Measurements from ENCODE around the gene SOX6. TPM values are rescaled to one million over a fixed set of nuclear protein-coding genes. Genes with fewer than 3 reads are reported as not detected.

The SOX6 gene
- total RNA-seq, 4 donors from 2014 or later = 0.29 to 20.5 (median 8.2) TPM

DNA sequence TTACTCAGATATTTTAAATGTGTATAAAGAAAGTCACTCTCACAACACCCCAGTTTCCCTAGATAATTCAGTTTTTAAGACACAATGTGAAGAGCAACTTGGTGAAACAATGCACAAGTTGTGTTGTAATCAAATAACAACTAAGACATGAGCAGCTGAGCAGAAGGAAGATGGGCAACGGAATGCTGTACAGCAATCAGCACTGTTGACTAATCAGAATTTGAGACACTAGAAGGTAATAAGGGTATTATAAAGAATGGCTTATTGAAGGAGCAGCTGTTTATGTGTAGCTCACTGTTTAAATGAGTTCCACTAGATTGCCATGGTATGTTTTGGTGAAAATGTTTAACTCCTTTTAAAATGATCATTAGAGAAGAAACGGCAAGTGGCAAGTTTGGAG is 60.1 kb downstream of the SOX6 start:
- TF ChIP-seq POLR2A (IDR thresholded peaks at IDR 0.05) = no peak
- TF ChIP-seq, protein P1, sequence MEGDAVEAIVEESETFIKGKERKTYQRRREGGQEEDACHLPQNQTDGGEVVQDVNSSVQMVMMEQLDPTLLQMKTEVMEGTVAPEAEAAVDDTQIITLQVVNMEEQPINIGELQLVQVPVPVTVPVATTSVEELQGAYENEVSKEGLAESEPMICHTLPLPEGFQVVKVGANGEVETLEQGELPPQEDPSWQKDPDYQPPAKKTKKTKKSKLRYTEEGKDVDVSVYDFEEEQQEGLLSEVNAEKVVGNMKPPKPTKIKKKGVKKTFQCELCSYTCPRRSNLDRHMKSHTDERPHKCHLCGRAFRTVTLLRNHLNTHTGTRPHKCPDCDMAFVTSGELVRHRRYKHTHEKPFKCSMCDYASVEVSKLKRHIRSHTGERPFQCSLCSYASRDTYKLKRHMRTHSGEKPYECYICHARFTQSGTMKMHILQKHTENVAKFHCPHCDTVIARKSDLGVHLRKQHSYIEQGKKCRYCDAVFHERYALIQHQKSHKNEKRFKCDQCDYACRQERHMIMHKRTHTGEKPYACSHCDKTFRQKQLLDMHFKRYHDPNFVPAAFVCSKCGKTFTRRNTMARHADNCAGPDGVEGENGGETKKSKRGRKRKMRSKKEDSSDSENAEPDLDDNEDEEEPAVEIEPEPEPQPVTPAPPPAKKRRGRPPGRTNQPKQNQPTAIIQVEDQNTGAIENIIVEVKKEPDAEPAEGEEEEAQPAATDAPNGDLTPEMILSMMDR (IDR thresholded peaks at IDR 0.05) = no peak
- Histone ChIP-seq H3K27ac (no peak overlapping the region), H3K4me1 (no peaks in the 10 kb centered on the region), H3K4me3 (no peak overlapping the region), H3K9me3 (no peaks in the 10 kb centered on the region), H3K36me3 (peaks cover 0 to 4% of the 10 kb centered on the region in 2 donors), H3K27me3 (no peaks in the 10 kb centered on the region)
- intact Hi-C loops (cut with DNase I; ENCODE audit: low total_unique reads) = no loop called here
- no peak for DNase-seq

DNA sequence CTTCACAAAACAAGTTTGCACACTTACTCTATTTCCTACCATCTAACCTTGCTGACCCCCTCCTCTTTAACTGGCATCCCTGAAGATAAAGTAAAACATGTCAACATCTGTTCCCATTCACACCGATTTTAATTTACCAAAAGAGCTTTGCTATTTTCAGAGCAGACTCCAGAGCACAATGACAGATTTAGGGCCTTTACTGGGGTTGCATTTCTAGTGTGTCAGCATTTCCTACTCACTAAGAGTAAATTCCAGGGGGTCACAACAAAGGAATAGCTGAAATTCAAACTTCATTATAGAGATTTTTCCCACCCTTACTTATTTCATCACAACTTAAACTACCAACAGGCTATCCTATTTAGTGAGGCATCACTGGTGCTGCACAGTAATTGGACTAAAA is 60.8 kb downstream of the SOX6 start:
- Histone ChIP-seq H3K36me3 (peaks cover 0 to 4% of the 10 kb centered on the region in 2 donors), H3K9me3 (no peaks in the 10 kb centered on the region), H3K27me3 (no peaks in the 10 kb centered on the region), H3K27ac (no peak overlapping the region), H3K4me1 (no peaks in the 10 kb centered on the region), H3K4me3 (no peak overlapping the region)
- intact Hi-C loops (cut with DNase I; ENCODE audit: low total_unique reads) = no loop called here
- no peak for DNase-seq
- no peak for TF ChIP-seq POLR2A (IDR thresholded peaks at IDR 0.05)
- TF ChIP-seq, protein P1 (IDR thresholded peaks at IDR 0.05) = no peak

DNA sequence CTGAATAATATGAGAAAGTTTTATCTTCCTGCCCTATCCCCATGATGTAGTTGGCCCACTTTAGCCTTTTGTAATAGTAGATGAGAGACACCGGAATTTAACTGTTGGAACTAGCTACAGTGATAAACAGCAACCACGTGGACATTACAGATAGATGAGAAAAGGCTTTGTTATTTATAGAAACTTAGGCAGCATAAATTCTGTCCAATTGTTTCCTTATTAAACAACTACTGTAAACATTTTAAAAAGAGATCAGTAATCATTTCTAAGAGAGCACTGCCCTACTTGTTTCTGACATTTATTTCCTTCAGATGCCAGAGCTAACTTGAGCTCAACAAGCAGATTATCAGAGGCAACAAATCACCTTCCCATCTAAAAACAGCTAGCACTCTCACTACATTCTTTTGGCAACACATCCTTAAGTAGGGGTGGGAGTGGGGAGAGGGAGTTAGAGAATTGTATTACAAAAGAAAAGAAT is 63.1 kb downstream of the SOX6 start:
- DNase-seq = no peak
- H3K4me1 ChIP-seq = no peaks in the 10 kb centered on the region
- no peak overlapping the region for H3K4me3 ChIP-seq
- peak overlapping the region in 1 of 2 donors; percentile 23 for H3K27ac ChIP-seq
- no peak for TF ChIP-seq POLR2A (IDR thresholded peaks at IDR 0.05)
- TF ChIP-seq, protein P1 (IDR thresholded peaks at IDR 0.05) = no peak
- intact Hi-C loops (cut with DNase I; ENCODE audit: low total_unique reads) = no loop called here
- H3K27me3 ChIP-seq = no peaks in the 10 kb centered on the region
- H3K36me3 ChIP-seq = no peaks in the 10 kb centered on the region
- H3K9me3 ChIP-seq = no peaks in the 10 kb centered on the region

DNA sequence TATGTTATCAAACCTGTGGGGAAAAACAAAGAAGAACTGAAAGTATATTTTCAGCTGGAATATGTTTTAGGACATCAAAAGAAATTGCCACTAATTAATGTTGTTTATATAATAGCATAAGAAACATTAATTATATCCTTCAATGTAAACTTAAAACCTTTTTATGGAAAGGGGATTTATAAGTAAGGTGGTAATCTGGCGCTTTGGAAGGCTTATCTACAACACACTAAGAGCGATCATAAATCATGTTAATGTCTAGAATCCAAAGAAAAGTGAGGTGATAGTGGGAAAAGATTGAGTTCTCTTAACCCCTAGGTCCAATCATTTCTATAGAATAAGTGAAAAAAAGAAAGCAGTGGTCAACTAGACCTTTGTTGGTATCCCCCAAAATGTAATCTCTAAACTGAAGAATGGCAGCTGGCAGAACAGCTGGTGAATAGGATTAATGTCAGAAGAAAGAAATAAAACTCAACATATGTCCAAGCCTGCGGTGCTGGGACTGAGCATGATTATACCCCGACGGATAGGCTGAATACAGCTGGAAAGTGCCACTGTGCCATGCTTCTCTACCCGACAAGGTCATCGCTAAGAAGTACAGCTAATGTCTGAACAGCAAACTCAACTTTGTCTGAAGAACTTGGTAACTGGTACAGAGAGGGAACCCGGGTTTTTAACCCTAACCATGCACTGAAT is 64.0 kb downstream of the SOX6 start:
- intact Hi-C loops (cut with DNase I; ENCODE audit: low total_unique reads) = no loop called here
- no peak for DNase-seq
- no peaks in the 10 kb centered on the region for H3K36me3 ChIP-seq
- no peak overlapping the region for H3K4me3 ChIP-seq
- H3K9me3 ChIP-seq = no peaks in the 10 kb centered on the region
- TF ChIP-seq, protein P1 (IDR thresholded peaks at IDR 0.05) = no peak
- TF ChIP-seq POLR2A (IDR thresholded peaks at IDR 0.05) = no peak
- H3K27ac ChIP-seq = peak overlapping the region in 1 of 2 donors; percentile 23
- no peaks in the 10 kb centered on the region for H3K27me3 ChIP-seq
- H3K4me1 ChIP-seq = no peaks in the 10 kb centered on the region

DNA sequence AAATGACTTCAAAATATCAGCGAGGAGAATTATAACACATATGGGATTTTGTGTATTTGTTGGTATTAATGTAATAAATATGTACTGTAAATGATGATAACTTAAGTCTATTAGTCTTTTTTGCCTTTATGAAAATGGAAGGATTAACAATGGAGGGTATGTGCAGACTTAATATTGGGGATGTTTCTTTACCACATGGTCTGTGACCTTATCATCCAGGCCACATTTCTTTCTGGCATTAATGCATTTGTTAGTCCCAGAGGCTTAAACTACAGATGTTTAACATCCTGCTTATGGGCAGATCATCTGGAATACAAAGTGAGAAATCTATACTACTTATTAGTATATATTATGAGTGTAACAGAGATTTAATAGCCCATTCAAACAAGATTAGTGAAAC is 64.6 kb downstream of the SOX6 start:
- TF ChIP-seq, protein P1 (IDR thresholded peaks at IDR 0.05) = no peak
- no peak for TF ChIP-seq POLR2A (IDR thresholded peaks at IDR 0.05)
- Histone ChIP-seq H3K4me1 (no peaks in the 10 kb centered on the region), H3K4me3 (no peak overlapping the region), H3K27me3 (no peaks in the 10 kb centered on the region), H3K9me3 (no peaks in the 10 kb centered on the region), H3K27ac (no peak overlapping the region), H3K36me3 (no peaks in the 10 kb centered on the region)
- no peak for DNase-seq
- intact Hi-C loops (cut with DNase I; ENCODE audit: low total_unique reads) = no loop called here

Data from uterus (tissue), 4 donors.